ENCODE data around the gene ZNF341.
A peak's percentile ranks its signal among the peaks of the same experiment; 100 is the strongest.

The ZNF341 gene

GRCh38 chr20:33766686-33767085, 34.9 kb downstream of the ZNF341 start:
- DNase-seq (ENCODE audit: low read depth, low spot score): no peak

- no peak for DNase-seq (ENCODE audit: low read depth, low spot score)
These were observed 36.0 kb downstream of the ZNF341 start for GRCh38 chr20:33767777-33768138.

GRCh38 chr20:33769043-33769442, 37.2 kb downstream of the ZNF341 start:
- no peak for DNase-seq (ENCODE audit: low read depth, low spot score)

GRCh38 chr20:33770005-33770404, 38.2 kb downstream of the ZNF341 start:
- no peak for DNase-seq (ENCODE audit: low read depth, low spot score)

- DNase-seq (ENCODE audit: low read depth, low spot score): no peak
These were observed 40.1 kb downstream of the ZNF341 start for GRCh38 chr20:33771938-33772337.

GRCh38 chr20:33772439-33772838, 40.6 kb downstream of the ZNF341 start:
- no peak for DNase-seq (ENCODE audit: low read depth, low spot score)

- no peak for DNase-seq (ENCODE audit: low read depth, low spot score)
These were observed 41.8 kb downstream of the ZNF341 start for GRCh38 chr20:33773412-33774089.

GRCh38 chr20:33777816-33778215, 46.0 kb downstream of the ZNF341 start:
- DNase-seq (ENCODE audit: low read depth, low spot score): no peak

GRCh38 chr20:33781133-33781532, 49.3 kb downstream of the ZNF341 start:
- DNase-seq (ENCODE audit: low read depth, low spot score): no peak

- no peak for DNase-seq (ENCODE audit: low read depth, low spot score)
These were observed 50.1 kb downstream of the ZNF341 start for GRCh38 chr20:33781945-33782344.

- no peak for DNase-seq (ENCODE audit: low read depth, low spot score)
These were observed 51.5 kb downstream of the ZNF341 start for GRCh38 chr20:33783256-33783655.

GRCh38 chr20:33783818-33784217, 52.0 kb downstream of the ZNF341 start:
- DNase-seq (ENCODE audit: low read depth, low spot score): no peak

GRCh38 chr20:33784225-33784624, 52.4 kb downstream of the ZNF341 start:
- no peak for DNase-seq (ENCODE audit: low read depth, low spot score)

GRCh38 chr20:33785503-33785902, 53.7 kb downstream of the ZNF341 start:
- DNase-seq (ENCODE audit: low read depth, low spot score): no peak

- DNase-seq (ENCODE audit: low read depth, low spot score): no peak
These were observed 55.6 kb downstream of the ZNF341 start for GRCh38 chr20:33787253-33787891.

- no peak for DNase-seq (ENCODE audit: low read depth, low spot score)
These were observed 56.7 kb downstream of the ZNF341 start for GRCh38 chr20:33788351-33789049.

GRCh38 chr20:33789109-33789857, 57.5 kb downstream of the ZNF341 start:
- DNase-seq (ENCODE audit: low read depth, low spot score): no peak

- no peak for DNase-seq (ENCODE audit: low read depth, low spot score)
These were observed 58.0 kb downstream of the ZNF341 start for GRCh38 chr20:33789858-33790182.

GRCh38 chr20:33790566-33790965, 58.8 kb downstream of the ZNF341 start:
- no peak for DNase-seq (ENCODE audit: low read depth, low spot score)

GRCh38 chr20:33791021-33791420, 59.2 kb downstream of the ZNF341 start:
- DNase-seq (ENCODE audit: low read depth, low spot score): no peak

- no peak for DNase-seq (ENCODE audit: low read depth, low spot score)
These were observed 59.7 kb downstream of the ZNF341 start for GRCh38 chr20:33791540-33791939.

- DNase-seq (ENCODE audit: low read depth, low spot score): peak; percentile 15
These were observed 60.3 kb downstream of the ZNF341 start for GRCh38 chr20:33791959-33792597.
